ENCODE measurements around the gene SUPT16H. TPM values are rescaled to one million over a fixed set of nuclear protein-coding genes. Genes with fewer than 3 reads are reported as not detected.
"Not testable (repeated sequence)": the region's sequence is repeated elsewhere in the genome, so short reads cannot be mapped to it uniquely, and the experiment has no call there.

The SUPT16H gene
- total RNA-seq, 1 donor from 2014 or later = 26.0 TPM

GRCh38 chr14:21309238-21309636 is 74.6 kb downstream of the SUPT16H start:
- no peak for ATAC-seq

GRCh38 chr14:21308479-21309237 is 75.2 kb downstream of the SUPT16H start:
- intact Hi-C loops (cut with DNase I) = no loop called here
- ATAC-seq (peak; percentile 90), DNase-seq (ENCODE audit: missing footprints) (no peak)

More at GRCh38 chr14:21309238-21309636, 74.6 kb downstream of the SUPT16H start:
- no peak for DNase-seq (ENCODE audit: missing footprints)
- intact Hi-C loops (cut with DNase I) = no loop called here

- intact Hi-C loops (cut with DNase I) = no loop called here
- no peak for DNase-seq (ENCODE audit: missing footprints)
- ATAC-seq = peak; percentile 69
Observed at GRCh38 chr14:21308132-21308478, 75.7 kb downstream of the SUPT16H start.

GRCh38 chr14:21307637-21308036 is 76.2 kb downstream of the SUPT16H start:
- intact Hi-C loops (cut with DNase I) = no loop called here
- DNase-seq (ENCODE audit: missing footprints) = no peak
- ATAC-seq = no peak

GRCh38 chr14:21302836-21303140 is 81.0 kb downstream of the SUPT16H start:
- intact Hi-C loops (cut with DNase I); ATAC-seq; DNase-seq (ENCODE audit: missing footprints): not testable (repeated sequence)

GRCh38 chr14:21302013-21302835 is 81.6 kb downstream of the SUPT16H start:
- no peak for ATAC-seq
- DNase-seq (ENCODE audit: missing footprints) = no peak
- intact Hi-C loops (cut with DNase I) = no loop called here

Other genes with a start within 250 kb of the SUPT16H start
- gene OR5AU1, start 228.0 kb downstream of the SUPT16H start, total RNA-seq = not detected
- gene HNRNPC, start 114.6 kb downstream of the SUPT16H start, total RNA-seq = 266 TPM
- 0.60 TPM for gene RPGRIP1, start 103.9 kb downstream of the SUPT16H start, total RNA-seq
- 27.0 TPM for gene CHD8, start 72.1 kb upstream of the SUPT16H start, total RNA-seq
- gene RAB2B, start 92.9 kb upstream of the SUPT16H start, total RNA-seq = 15.1 TPM
- gene TOX4, start 93.2 kb upstream of the SUPT16H start, total RNA-seq = 86.5 TPM
- gene METTL3, start 127.3 kb upstream of the SUPT16H start, total RNA-seq = 24.9 TPM
- 4.9 TPM for gene SALL2, start 142.3 kb upstream of the SUPT16H start, total RNA-seq
- gene OR10G3, start 196.1 kb upstream of the SUPT16H start, total RNA-seq = not detected

Measured in Right ventricle myocardium inferior (tissue), 1 donor.